ENCODE results near the gene FUT8. TPM values are rescaled to one million over a fixed set of nuclear protein-coding genes. Genes with fewer than 3 reads are reported as not detected.

The FUT8 gene
- total RNA-seq, 5 donors from 2014 or later (not counting 1 experiment from before 2014, with no cell fraction given) = 37.6 to 51.7 (median 43.9) TPM

- 100% methylated on average over 1 of the region's 4 CpGs for WGBS (ENCODE audit: insufficient coverage)
- H3K27me3 ChIP-seq (replicated peaks in 1 of 2; ENCODE audit: control insufficient read depth in 2 of 2, extremely low read depth in 1 of 2, insufficient read depth in 2 of 2, low read length in 1 of 2) = no peaks in the 10 kb centered on the region
- H3K27me3 Mint-ChIP-seq = no peaks in the 10 kb centered on the region
- POLR2A ChIA-PET = interaction anchor here in 1 of 2 donors (0.7 kb wide), 1 partner anchor 274 kb away, joined by 3 read pairs; no protein-coding TSS in a partner anchor
- no peaks in the 10 kb centered on the region for H3K4me1 ChIP-seq (ENCODE audit: control insufficient read depth in 1 of 2, extremely low read depth in 1 of 2, insufficient read depth in 2 of 2, low read length in 2 of 2)
- no peak overlapping the region for H3K4me3 Mint-ChIP-seq
- peaks cover 0 to 5% of the 10 kb centered on the region in 2 donors for H3K36me3 ChIP-seq (ENCODE audit: control insufficient read depth in 2 of 2, extremely low read depth in 1 of 2, insufficient read depth in 1 of 2, low read length in 1 of 2)
- no peak overlapping the region for H3K27ac ChIP-seq (ENCODE audit: low read length)
- peaks cover 13% of the 10 kb centered on the region for H3K9me3 ChIP-seq
- DNase-seq = no peak
- peaks cover 0 to 3% (median 0%) of the 10 kb centered on the region in 3 donors for H3K9me3 Mint-ChIP-seq
- peaks cover 15% of the 10 kb centered on the region for H3K36me3 Mint-ChIP-seq
- CTCF ChIA-PET = interaction anchor here in 1 of 2 donors (0.7 kb wide), 1 partner anchor 23 kb away, joined by 3 read pairs; no protein-coding TSS in a partner anchor
- H3K4me3 ChIP-seq (ENCODE audit: control insufficient read depth in 1 of 2, extremely low read depth in 1 of 2, low read length in 1 of 2) = no peak overlapping the region
- H3K27ac Mint-ChIP-seq = no peak overlapping the region
- H3K4me1 Mint-ChIP-seq = peaks cover 11 to 14% (median 12%) of the 10 kb centered on the region in 3 donors
- ATAC-seq (replicated peaks in 1 of 4) = no peak
Measured at GRCh38 chr14:65533736-65534404, 121.3 kb downstream of the FUT8 start.

GRCh38 chr14:65536781-65537423 is 124.4 kb downstream of the FUT8 start:
- Histone ChIP-seq H3K27ac (ENCODE audit: low read length) (no peak overlapping the region), H3K4me3 (ENCODE audit: control insufficient read depth in 1 of 2, extremely low read depth in 1 of 2, low read length in 1 of 2) (no peak overlapping the region), H3K4me1 (ENCODE audit: control insufficient read depth in 1 of 2, extremely low read depth in 1 of 2, insufficient read depth in 2 of 2, low read length in 2 of 2) (no peaks in the 10 kb centered on the region), H3K9me3 (peaks cover 10% of the 10 kb centered on the region), H3K36me3 (ENCODE audit: control insufficient read depth in 2 of 2, extremely low read depth in 1 of 2, insufficient read depth in 1 of 2, low read length in 1 of 2) (no peaks in the 10 kb centered on the region), H3K27me3 (replicated peaks in 1 of 2; ENCODE audit: control insufficient read depth in 2 of 2, extremely low read depth in 1 of 2, insufficient read depth in 2 of 2, low read length in 1 of 2) (no peaks in the 10 kb centered on the region)
- WGBS (ENCODE audit: insufficient coverage) = no CpG with 5 or more reads among the region's 2 CpGs
- peaks cover 6% of the 10 kb centered on the region for H3K36me3 Mint-ChIP-seq
- POLR2A ChIA-PET = interaction anchor here (0.6 to 0.7 kb wide), 3 partner anchors 515 to 810 kb away, joined by 3 to 8 read pairs (median 6); no protein-coding TSS in a partner anchor
- peaks cover 0 to 2% (median 0%) of the 10 kb centered on the region in 3 donors for H3K4me1 Mint-ChIP-seq
- no peak for ATAC-seq (replicated peaks in 1 of 4)
- CTCF ChIA-PET = interaction anchor here in 1 of 2 donors (0.5 kb wide), 1 partner anchor 232 kb away, joined by 3 read pairs; no protein-coding TSS in a partner anchor
- H3K4me3 Mint-ChIP-seq = no peak overlapping the region
- DNase-seq = no peak
- H3K27me3 Mint-ChIP-seq = no peaks in the 10 kb centered on the region
- no peak overlapping the region for H3K27ac Mint-ChIP-seq
- no peaks in the 10 kb centered on the region for H3K9me3 Mint-ChIP-seq

- no peaks in the 10 kb centered on the region for H3K9me3 ChIP-seq
- no peaks in the 10 kb centered on the region for H3K36me3 ChIP-seq (ENCODE audit: control insufficient read depth in 2 of 2, extremely low read depth in 1 of 2, insufficient read depth in 1 of 2, low read length in 1 of 2)
- H3K9me3 Mint-ChIP-seq = no peaks in the 10 kb centered on the region
- H3K27me3 ChIP-seq (replicated peaks in 1 of 2; ENCODE audit: control insufficient read depth in 2 of 2, extremely low read depth in 1 of 2, insufficient read depth in 2 of 2, low read length in 1 of 2) = no peaks in the 10 kb centered on the region
- peaks cover 6% of the 10 kb centered on the region for H3K36me3 Mint-ChIP-seq
- POLR2A ChIA-PET = no interaction called here
- ATAC-seq (replicated peaks in 1 of 4) (no peak), DNase-seq (no peak)
- H3K4me1 Mint-ChIP-seq = peaks cover 14 to 33% (median 33%) of the 10 kb centered on the region in 3 donors
- no CpG with 5 or more reads among the region's 2 CpGs for WGBS (ENCODE audit: insufficient coverage)
- no peak overlapping the region for H3K4me3 Mint-ChIP-seq
- no peak overlapping the region for H3K27ac ChIP-seq (ENCODE audit: low read length)
- H3K4me3 ChIP-seq (ENCODE audit: control insufficient read depth in 1 of 2, extremely low read depth in 1 of 2, low read length in 1 of 2) = no peak overlapping the region
- H3K27me3 Mint-ChIP-seq = no peaks in the 10 kb centered on the region
- H3K27ac Mint-ChIP-seq = no peak overlapping the region
- CTCF ChIA-PET = interaction anchor here (0.6 to 0.7 kb wide), 2 partner anchors 8 to 10 kb away, joined by 3 to 5 read pairs; no protein-coding TSS in a partner anchor
- H3K4me1 ChIP-seq (ENCODE audit: control insufficient read depth in 1 of 2, extremely low read depth in 1 of 2, insufficient read depth in 2 of 2, low read length in 2 of 2) = no peaks in the 10 kb centered on the region
Measured at GRCh38 chr14:65548878-65549277, 136.3 kb downstream of the FUT8 start.

GRCh38 chr14:65549429-65549828 is 136.9 kb downstream of the FUT8 start:
- H3K4me3 ChIP-seq (ENCODE audit: control insufficient read depth in 1 of 2, extremely low read depth in 1 of 2, low read length in 1 of 2) = no peak overlapping the region
- no peaks in the 10 kb centered on the region for H3K4me1 ChIP-seq (ENCODE audit: control insufficient read depth in 1 of 2, extremely low read depth in 1 of 2, insufficient read depth in 2 of 2, low read length in 2 of 2)
- Mint-ChIP-seq H3K9me3 (no peaks in the 10 kb centered on the region), H3K36me3 (peaks cover 6% of the 10 kb centered on the region), H3K27me3 (no peaks in the 10 kb centered on the region), H3K4me1 (peaks cover 14 to 30% (median 28%) of the 10 kb centered on the region in 3 donors), H3K27ac (no peak overlapping the region), H3K4me3 (no peak overlapping the region)
- no peaks in the 10 kb centered on the region for H3K36me3 ChIP-seq (ENCODE audit: control insufficient read depth in 2 of 2, extremely low read depth in 1 of 2, insufficient read depth in 1 of 2, low read length in 1 of 2)
- WGBS (ENCODE audit: insufficient coverage) = no CpG with 5 or more reads among the region's 2 CpGs
- no peak for DNase-seq
- H3K27me3 ChIP-seq (replicated peaks in 1 of 2; ENCODE audit: control insufficient read depth in 2 of 2, extremely low read depth in 1 of 2, insufficient read depth in 2 of 2, low read length in 1 of 2) = no peaks in the 10 kb centered on the region
- no peaks in the 10 kb centered on the region for H3K9me3 ChIP-seq
- no peak overlapping the region for H3K27ac ChIP-seq (ENCODE audit: low read length)
- ATAC-seq (replicated peaks in 1 of 4) = no peak
- ChIA-PET POLR2A (no interaction called here), CTCF (no interaction called here)

GRCh38 chr14:65550779-65551643 is 138.5 kb downstream of the FUT8 start:
- Mint-ChIP-seq H3K27ac (no peak overlapping the region), H3K9me3 (no peaks in the 10 kb centered on the region), H3K36me3 (peaks cover 6% of the 10 kb centered on the region), H3K4me1 (peaks cover 14 to 29% (median 27%) of the 10 kb centered on the region in 3 donors), H3K4me3 (no peak overlapping the region), H3K27me3 (no peaks in the 10 kb centered on the region)
- Histone ChIP-seq H3K27ac (ENCODE audit: low read length) (no peak overlapping the region), H3K27me3 (replicated peaks in 1 of 2; ENCODE audit: control insufficient read depth in 2 of 2, extremely low read depth in 1 of 2, insufficient read depth in 2 of 2, low read length in 1 of 2) (no peaks in the 10 kb centered on the region), H3K36me3 (ENCODE audit: control insufficient read depth in 2 of 2, extremely low read depth in 1 of 2, insufficient read depth in 1 of 2, low read length in 1 of 2) (no peaks in the 10 kb centered on the region), H3K4me3 (ENCODE audit: control insufficient read depth in 1 of 2, extremely low read depth in 1 of 2, low read length in 1 of 2) (no peak overlapping the region), H3K9me3 (no peaks in the 10 kb centered on the region), H3K4me1 (ENCODE audit: control insufficient read depth in 1 of 2, extremely low read depth in 1 of 2, insufficient read depth in 2 of 2, low read length in 2 of 2) (no peaks in the 10 kb centered on the region)
- ATAC-seq (replicated peaks in 1 of 4) (no peak), DNase-seq (no peak)
- POLR2A ChIA-PET = interaction anchor here in 1 of 2 donors (0.5 kb wide), 1 partner anchor 427 kb away, joined by 3 read pairs; no protein-coding TSS in a partner anchor
- CTCF ChIA-PET = interaction anchor here in 1 of 2 donors (0.9 kb wide), 1 partner anchor 12 kb away, joined by 3 read pairs; no protein-coding TSS in a partner anchor
- 57% methylated on average over 1 of the region's 6 CpGs for WGBS (ENCODE audit: insufficient coverage)

GRCh38 chr14:65552724-65553123 is 140.2 kb downstream of the FUT8 start:
- ChIA-PET CTCF (interaction anchor here in 1 of 2 donors (0.7 kb wide), 1 partner anchor 534 kb away, joined by 3 read pairs; no protein-coding TSS in a partner anchor), POLR2A (interaction anchor here in 1 of 2 donors (0.7 kb wide), 1 partner anchor 94 kb away, joined by 6 read pairs; no protein-coding TSS in a partner anchor)
- no peak overlapping the region for H3K4me3 ChIP-seq (ENCODE audit: control insufficient read depth in 1 of 2, extremely low read depth in 1 of 2, low read length in 1 of 2)
- no peak for DNase-seq
- Mint-ChIP-seq H3K4me1 (peaks cover 14 to 26% (median 21%) of the 10 kb centered on the region in 3 donors), H3K36me3 (no peaks in the 10 kb centered on the region), H3K27ac (no peak overlapping the region), H3K27me3 (no peaks in the 10 kb centered on the region), H3K9me3 (no peaks in the 10 kb centered on the region), H3K4me3 (no peak overlapping the region)
- WGBS (ENCODE audit: insufficient coverage) = no CpG with 5 or more reads among the region's 4 CpGs
- H3K36me3 ChIP-seq (ENCODE audit: control insufficient read depth in 2 of 2, extremely low read depth in 1 of 2, insufficient read depth in 1 of 2, low read length in 1 of 2) = no peaks in the 10 kb centered on the region
- no peaks in the 10 kb centered on the region for H3K4me1 ChIP-seq (ENCODE audit: control insufficient read depth in 1 of 2, extremely low read depth in 1 of 2, insufficient read depth in 2 of 2, low read length in 2 of 2)
- H3K27ac ChIP-seq (ENCODE audit: low read length) = no peak overlapping the region
- no peaks in the 10 kb centered on the region for H3K9me3 ChIP-seq
- ATAC-seq (replicated peaks in 1 of 4) = no peak
- no peaks in the 10 kb centered on the region for H3K27me3 ChIP-seq (replicated peaks in 1 of 2; ENCODE audit: control insufficient read depth in 2 of 2, extremely low read depth in 1 of 2, insufficient read depth in 2 of 2, low read length in 1 of 2)

Measured in T-cell (primary cell).